ENCODE measurements around the gene BAIAP2L2. TPM values are rescaled to one million over a fixed set of nuclear protein-coding genes. Genes with fewer than 3 reads are reported as not detected.
A peak's percentile ranks its signal among the peaks of the same experiment; 100 is the strongest.

The BAIAP2L2 gene
- total RNA-seq, 1 donor from 2014 or later, result 0.86 TPM

DNA sequence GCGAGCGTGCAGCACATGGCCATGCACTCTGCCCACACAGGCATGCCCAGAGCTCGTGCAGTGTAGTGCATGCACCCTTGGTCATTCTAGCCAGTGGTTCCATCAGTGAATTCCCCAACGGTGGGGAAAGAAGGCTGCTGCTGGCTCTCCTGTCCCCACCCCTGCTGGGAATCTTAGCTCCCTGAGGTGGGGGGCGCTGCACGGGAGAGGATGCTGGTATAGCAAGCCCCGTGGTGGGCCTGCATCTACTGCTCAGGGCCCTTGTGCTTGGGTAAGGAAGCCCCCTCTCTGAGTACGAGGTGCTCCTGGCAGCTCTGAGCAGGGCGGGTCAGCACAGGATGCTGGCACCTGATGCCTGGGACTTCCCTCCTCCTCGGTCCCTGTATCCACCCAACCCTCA, 18.5 kb upstream of the BAIAP2L2 start:
- H3K36me3 ChIP-seq, result no peaks in the 10 kb centered on the region
- no peak overlapping the region for H3K27ac Mint-ChIP-seq

DNA sequence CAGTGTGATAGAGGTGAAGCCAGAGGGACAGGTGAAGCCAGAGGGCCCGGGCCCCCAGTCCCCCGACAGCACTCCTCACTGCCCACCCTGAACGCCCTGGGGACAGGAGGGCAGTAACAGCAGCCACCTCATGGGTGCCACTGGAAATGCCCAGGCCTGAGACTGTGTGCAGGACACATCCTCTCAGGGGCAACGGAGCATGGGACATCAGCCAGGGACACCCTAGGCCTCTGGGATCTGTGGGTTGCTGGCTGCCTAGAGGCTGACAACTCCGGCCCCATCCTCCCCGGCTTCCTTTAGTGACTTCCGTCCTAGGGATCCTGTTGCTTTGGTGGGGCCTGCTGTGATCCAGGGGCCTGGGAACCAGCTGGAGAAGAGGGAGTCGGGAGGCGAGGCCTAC, 17.4 kb upstream of the BAIAP2L2 start:
- H3K27ac ChIP-seq, result no peak overlapping the region
- H3K9me3 ChIP-seq (ENCODE audit: low read depth), result no peaks in the 10 kb centered on the region
- H3K4me1 Mint-ChIP-seq, result no peaks in the 10 kb centered on the region
- H3K4me3 ChIP-seq, result no peak overlapping the region
- H3K4me2 ChIP-seq, result no peak overlapping the region
- no peak overlapping the region for H3K9ac ChIP-seq
- no peaks in the 10 kb centered on the region for H3K36me3 ChIP-seq
- H2AFZ ChIP-seq (replicated peaks), result no peak overlapping the region
- H3K27ac Mint-ChIP-seq, result no peak overlapping the region
- no peaks in the 10 kb centered on the region for H3K79me2 ChIP-seq (ENCODE audit: low read depth)
- H3K27me3 ChIP-seq, result no peaks in the 10 kb centered on the region
- no peaks in the 10 kb centered on the region for H3K9me3 Mint-ChIP-seq
- peaks cover 2% of the 10 kb centered on the region for H3K27me3 Mint-ChIP-seq (ENCODE audit: insufficient read depth, low read depth)
- no peak overlapping the region for H3K4me3 Mint-ChIP-seq
- TF ChIP-seq EZH2phosphoT487 (IDR thresholded peaks at IDR 0.05), result no peak
- TF ChIP-seq, protein P1, sequence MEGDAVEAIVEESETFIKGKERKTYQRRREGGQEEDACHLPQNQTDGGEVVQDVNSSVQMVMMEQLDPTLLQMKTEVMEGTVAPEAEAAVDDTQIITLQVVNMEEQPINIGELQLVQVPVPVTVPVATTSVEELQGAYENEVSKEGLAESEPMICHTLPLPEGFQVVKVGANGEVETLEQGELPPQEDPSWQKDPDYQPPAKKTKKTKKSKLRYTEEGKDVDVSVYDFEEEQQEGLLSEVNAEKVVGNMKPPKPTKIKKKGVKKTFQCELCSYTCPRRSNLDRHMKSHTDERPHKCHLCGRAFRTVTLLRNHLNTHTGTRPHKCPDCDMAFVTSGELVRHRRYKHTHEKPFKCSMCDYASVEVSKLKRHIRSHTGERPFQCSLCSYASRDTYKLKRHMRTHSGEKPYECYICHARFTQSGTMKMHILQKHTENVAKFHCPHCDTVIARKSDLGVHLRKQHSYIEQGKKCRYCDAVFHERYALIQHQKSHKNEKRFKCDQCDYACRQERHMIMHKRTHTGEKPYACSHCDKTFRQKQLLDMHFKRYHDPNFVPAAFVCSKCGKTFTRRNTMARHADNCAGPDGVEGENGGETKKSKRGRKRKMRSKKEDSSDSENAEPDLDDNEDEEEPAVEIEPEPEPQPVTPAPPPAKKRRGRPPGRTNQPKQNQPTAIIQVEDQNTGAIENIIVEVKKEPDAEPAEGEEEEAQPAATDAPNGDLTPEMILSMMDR (IDR thresholded peaks at IDR 0.05), result no peak
- no peak for TF ChIP-seq EZH2 (IDR thresholded peaks at IDR 0.05)
- no peak for DNase-seq (ENCODE audit: low spot score)
- no peaks in the 10 kb centered on the region for H3F3A ChIP-seq (ENCODE audit: low read depth)
- no peaks in the 10 kb centered on the region for H3K4me1 ChIP-seq
- no peaks in the 10 kb centered on the region for H4K20me1 ChIP-seq (ENCODE audit: low read depth)
- H3K36me3 Mint-ChIP-seq, result peaks cover 5% of the 10 kb centered on the region

More for the DNA sequence above, 18.5 kb upstream of the BAIAP2L2 start:
- TF ChIP-seq, protein P1 (IDR thresholded peaks at IDR 0.05), result no peak
- TF ChIP-seq EZH2 (IDR thresholded peaks at IDR 0.05) (no peak), EZH2phosphoT487 (IDR thresholded peaks at IDR 0.05) (no peak)
- no peaks in the 10 kb centered on the region for H3K79me2 ChIP-seq (ENCODE audit: low read depth)
- DNase-seq (ENCODE audit: low spot score), result no peak
- no peak overlapping the region for H3K4me3 Mint-ChIP-seq
- no peaks in the 10 kb centered on the region for H3F3A ChIP-seq (ENCODE audit: low read depth)
- H3K4me1 ChIP-seq, result no peaks in the 10 kb centered on the region
- no peak overlapping the region for H2AFZ ChIP-seq (replicated peaks)
- peaks cover 2% of the 10 kb centered on the region for H3K27me3 Mint-ChIP-seq (ENCODE audit: insufficient read depth, low read depth)
- H3K4me1 Mint-ChIP-seq, result no peaks in the 10 kb centered on the region
- no peaks in the 10 kb centered on the region for H4K20me1 ChIP-seq (ENCODE audit: low read depth)
- no peaks in the 10 kb centered on the region for H3K27me3 ChIP-seq
- no peaks in the 10 kb centered on the region for H3K9me3 ChIP-seq (ENCODE audit: low read depth)
- no peak overlapping the region for H3K4me2 ChIP-seq
- H3K9ac ChIP-seq, result no peak overlapping the region
- peaks cover 7% of the 10 kb centered on the region for H3K36me3 Mint-ChIP-seq
- no peak overlapping the region for H3K27ac ChIP-seq
- no peaks in the 10 kb centered on the region for H3K9me3 Mint-ChIP-seq
- no peak overlapping the region for H3K4me3 ChIP-seq

DNA sequence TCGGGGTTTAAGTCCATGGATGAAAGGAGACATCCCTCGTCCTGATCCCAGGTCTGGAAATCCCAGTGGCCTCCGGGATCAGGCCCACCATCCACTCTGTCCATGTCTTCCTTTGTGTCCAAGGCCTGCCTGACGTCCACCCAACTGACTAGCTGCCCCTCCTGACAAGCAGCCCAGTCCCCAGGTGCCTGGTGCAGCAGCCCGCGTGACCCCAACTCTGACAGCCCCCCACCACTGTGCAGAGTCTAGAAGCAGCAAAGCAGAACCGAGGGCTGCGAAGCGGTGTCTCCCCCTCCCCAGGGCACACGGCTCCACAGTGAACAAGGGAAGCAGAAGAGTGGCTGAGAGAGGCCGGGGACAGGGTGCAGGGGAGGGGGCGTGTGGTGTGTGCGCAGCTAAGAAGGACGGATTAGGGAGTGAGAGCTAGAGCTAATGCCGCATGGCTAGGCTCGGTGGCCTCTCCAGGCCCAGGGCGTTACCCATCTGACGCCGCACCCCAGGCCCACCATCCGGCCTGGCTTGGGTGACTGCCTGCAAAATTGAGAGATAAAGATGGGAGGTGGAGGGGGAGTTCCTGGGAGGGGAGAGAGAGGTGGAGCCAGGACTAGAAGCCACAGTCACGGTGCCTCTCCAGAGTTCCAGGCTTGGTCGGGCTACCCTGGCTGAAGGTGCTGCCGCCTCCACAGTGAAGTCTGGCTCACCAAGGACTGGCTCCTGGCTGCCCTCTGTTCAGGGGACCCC, 16.6 kb upstream of the BAIAP2L2 start:
- H2AFZ ChIP-seq (replicated peaks), result no peak overlapping the region
- H3K27me3 ChIP-seq, result no peaks in the 10 kb centered on the region
- no peaks in the 10 kb centered on the region for H3K9me3 Mint-ChIP-seq
- no peaks in the 10 kb centered on the region for H4K20me1 ChIP-seq (ENCODE audit: low read depth)
- H3K9ac ChIP-seq, result peak overlapping the region; percentile 28
- DNase-seq (ENCODE audit: low spot score), result peak; percentile 43
- H3K4me3 ChIP-seq, result no peak overlapping the region
- H3K27ac Mint-ChIP-seq, result peak overlapping the region; percentile 60
- no peaks in the 10 kb centered on the region for H3F3A ChIP-seq (ENCODE audit: low read depth)
- peaks cover under 1% of the 10 kb centered on the region for H3K36me3 Mint-ChIP-seq
- no peaks in the 10 kb centered on the region for H3K4me1 ChIP-seq
- no peaks in the 10 kb centered on the region for H3K36me3 ChIP-seq
- no peak overlapping the region for H3K4me3 Mint-ChIP-seq
- TF ChIP-seq, protein P1 (IDR thresholded peaks at IDR 0.05), result no peak
- TF ChIP-seq EZH2 (IDR thresholded peaks at IDR 0.05) (no peak), EZH2phosphoT487 (IDR thresholded peaks at IDR 0.05) (no peak)
- H3K4me2 ChIP-seq, result no peak overlapping the region
- H3K4me1 Mint-ChIP-seq, result no peaks in the 10 kb centered on the region
- H3K79me2 ChIP-seq (ENCODE audit: low read depth), result no peaks in the 10 kb centered on the region
- no peak overlapping the region for H3K27ac ChIP-seq
- no peaks in the 10 kb centered on the region for H3K9me3 ChIP-seq (ENCODE audit: low read depth)
- H3K27me3 Mint-ChIP-seq (ENCODE audit: insufficient read depth, low read depth), result peaks cover 2% of the 10 kb centered on the region

All from neural progenitor cell (in vitro differentiated cells).